ENCODE results near the gene METTL21C.

The METTL21C gene

GRCh38 chr13:102680842-102681740 is 13.8 kb downstream of the METTL21C start:
- no peak for TF ChIP-seq CTCF (IDR thresholded peaks at IDR 0.05; ENCODE audit: low read depth, low read length)
- DNase-seq (ENCODE audit: extremely low read depth, low read depth), result no peak

- no peak for DNase-seq (ENCODE audit: extremely low read depth, low read depth)
- TF ChIP-seq CTCF (IDR thresholded peaks at IDR 0.05; ENCODE audit: low read depth, low read length), result no peak
These were observed 14.6 kb downstream of the METTL21C start for GRCh38 chr13:102680133-102680717.

DNA sequence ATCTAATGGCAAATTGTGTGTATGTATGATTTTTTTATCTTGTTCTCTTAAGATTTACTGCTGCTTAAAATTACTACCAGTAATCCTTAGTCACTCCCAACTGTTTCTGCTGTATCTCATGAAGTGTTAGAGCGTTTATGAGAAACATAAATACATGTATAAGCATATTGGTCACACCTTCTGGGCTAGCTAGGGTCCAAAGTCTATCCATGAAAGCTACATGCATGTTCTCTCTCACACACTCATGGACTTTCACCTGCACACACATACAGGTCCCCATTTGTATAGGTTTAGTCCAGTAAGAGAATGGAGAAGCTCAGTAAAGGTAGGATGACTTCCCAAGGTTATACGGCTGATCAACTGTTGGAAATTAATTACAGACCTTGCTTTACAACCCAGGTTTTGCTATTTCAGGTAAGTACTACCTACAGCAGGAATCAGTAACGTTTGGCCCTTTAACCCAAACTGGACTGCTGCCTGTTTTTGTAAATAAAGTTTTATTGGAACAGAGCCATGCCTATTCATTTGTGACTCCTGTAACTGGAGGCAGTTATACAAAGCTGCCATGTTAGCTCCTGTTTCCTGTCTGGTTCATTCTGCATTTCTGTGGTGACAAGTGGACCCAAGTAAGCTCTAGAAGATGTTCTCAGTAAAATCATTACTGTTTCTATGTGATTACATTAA is 15.3 kb downstream of the METTL21C start:
- TF ChIP-seq CTCF (IDR thresholded peaks at IDR 0.05; ENCODE audit: low read depth, low read length), result no peak
- DNase-seq (ENCODE audit: extremely low read depth, low read depth), result no peak

GRCh38 chr13:102678339-102679107 is 16.3 kb downstream of the METTL21C start:
- DNase-seq (ENCODE audit: extremely low read depth, low read depth), result no peak
- no peak for TF ChIP-seq CTCF (IDR thresholded peaks at IDR 0.05; ENCODE audit: low read depth, low read length)

- TF ChIP-seq CTCF (IDR thresholded peaks at IDR 0.05; ENCODE audit: low read depth, low read length), result no peak
- no peak for DNase-seq (ENCODE audit: extremely low read depth, low read depth)
These were observed 17.7 kb downstream of the METTL21C start for GRCh38 chr13:102677122-102677521.

DNA sequence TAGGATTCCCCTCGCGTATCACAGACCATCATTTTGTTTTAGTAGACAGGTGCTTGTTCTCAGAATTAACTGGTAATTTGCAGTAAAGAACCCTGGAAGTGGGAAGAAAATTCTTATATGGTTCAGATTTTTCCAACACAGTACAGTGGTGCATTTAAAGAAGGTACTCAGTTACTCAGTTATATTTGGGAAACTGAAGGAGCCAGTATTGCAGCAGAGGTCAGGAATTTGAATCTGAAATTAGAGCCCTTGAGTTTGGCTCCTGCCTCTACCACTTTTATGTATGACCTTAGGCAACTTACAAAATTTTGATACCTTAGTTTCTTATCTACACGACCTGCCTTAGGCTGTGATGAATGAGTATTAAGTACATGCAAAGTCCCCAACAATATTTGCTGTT is 19.7 kb downstream of the METTL21C start:
- no peak for TF ChIP-seq CTCF (IDR thresholded peaks at IDR 0.05; ENCODE audit: low read depth, low read length)
- DNase-seq (ENCODE audit: extremely low read depth, low read depth), result no peak
